A673 (cell line): ENCODE measurements around the gene GLI3. TPM values are rescaled to one million over a fixed set of nuclear protein-coding genes. Genes with fewer than 3 reads are reported as not detected.

Source experiments
- BruUV-seq: library from RNA; stranded (reverse); fragments of 400-500 nt; replicated peaks from 2 replicates; lab custom pipeline; 2021; lab: Mats Ljungman, UMichigan
- CTCF ChIA-PET: fragments of 300-600 bp; sonication (Branson Sonifier 250); formaldehyde crosslinking; loops from one replicate; lab custom pipeline; 2022; ENCODE audit warnings: antibody characterized with exemption; lab: Charles Lee
- POLR2A ChIA-PET: fragments of 300-600 bp; sonication (Branson Sonifier 250); formaldehyde crosslinking; loops from one replicate; lab custom pipeline; 2022; ENCODE audit warnings: antibody characterized with exemption; ENCODE audit not compliant: low non-redundant PET; lab: Charles Lee
- DNase-seq: peaks from one replicate; pipeline ENCODE4 v3.0.0-alpha.2; 2015; ENCODE audit warnings: low spot score
- H3K27ac ChIP-seq: fragments of 200-600 bp; sonication (generic); 2 replicates; pipeline ENCODE4 v1.5.1; 2016; ENCODE audit warnings: mixed run types, low read depth, mild to moderate bottlenecking, mixed read lengths, antibody characterized with exemption, low read length; ENCODE audit not compliant: poor library complexity, severe bottlenecking
- H3K27me3 ChIP-seq: fragments of 200-600 bp; sonication (generic); replicated peaks from 2 replicates; pipeline ENCODE4 v1.6.1; 2017; ENCODE audit warnings: mixed run types, low read depth, mild to moderate bottlenecking, mixed read lengths, antibody characterized with exemption, low read length; ENCODE audit not compliant: insufficient read depth, poor library complexity
- H3K36me3 ChIP-seq: fragments of 200-600 bp; sonication (generic); 2 replicates; pipeline ENCODE4 v1.6.1; 2016; ENCODE audit warnings: mixed run types, mild to moderate bottlenecking, mixed read lengths, antibody characterized with exemption, low read length; ENCODE audit not compliant: insufficient read depth, poor library complexity, severe bottlenecking
- H3K4me1 ChIP-seq: fragments of 200-600 bp; sonication (generic); 2 replicates; pipeline ENCODE4 v1.6.1; 2017; ENCODE audit warnings: mixed run types, mild to moderate bottlenecking, mixed read lengths, antibody characterized with exemption, low read length; ENCODE audit not compliant: insufficient read depth, poor library complexity, severe bottlenecking
- H3K4me3 ChIP-seq: fragments of 200-600 bp; sonication (generic); 2 replicates; pipeline ENCODE4 v1.5.1; 2016; ENCODE audit warnings: low read depth, mixed run types, mild to moderate bottlenecking, mixed read lengths, low read length; ENCODE audit not compliant: poor library complexity, severe bottlenecking
- H3K9me3 ChIP-seq: fragments of 200-600 bp; sonication (generic); 2 replicates; pipeline ENCODE4 v1.6.1; 2016; ENCODE audit warnings: mixed run types, low read depth, mild to moderate bottlenecking, mixed read lengths, antibody characterized with exemption, low read length; ENCODE audit not compliant: poor library complexity, severe bottlenecking
- EZH2 ChIP-seq: fragments of 200-600 bp; sonication (generic); IDR thresholded peaks from 2 replicates; pipeline ENCODE4 v1.6.1; 2017; ENCODE audit warnings: borderline replicate concordance, low read depth, mild to moderate bottlenecking, mixed read lengths, antibody characterized with exemption, low read length; ENCODE audit not compliant: poor library complexity, severe bottlenecking
- intact Hi-C: fragments of 100-400 bp; cut with micrococcal nuclease; formaldehyde crosslinking; loops from one replicate; pipeline ENCODE4 v1.10.0; 2022; ENCODE audit not compliant: unreplicated experiment
- total RNA-seq: library from RNA; stranded (reverse); gene quantifications from 2 replicates; pipeline ENCODE4 v1.2.3, GENCODE V29; 2021
- TF ChIP-seq, protein P1 (sequence below): fragments of 300-800, 200-600 bp; sonication (generic); conservative IDR thresholded peaks from 2 replicates; pipeline ENCODE4 v1.5.1; 2017; ENCODE audit warnings: low read depth, mild to moderate bottlenecking, antibody characterized with exemption, low read length, moderate library complexity, mixed read lengths

GLI3 gene
- total RNA-seq, 1 experiment from 2014 or later = 52.6 TPM

DNA sequence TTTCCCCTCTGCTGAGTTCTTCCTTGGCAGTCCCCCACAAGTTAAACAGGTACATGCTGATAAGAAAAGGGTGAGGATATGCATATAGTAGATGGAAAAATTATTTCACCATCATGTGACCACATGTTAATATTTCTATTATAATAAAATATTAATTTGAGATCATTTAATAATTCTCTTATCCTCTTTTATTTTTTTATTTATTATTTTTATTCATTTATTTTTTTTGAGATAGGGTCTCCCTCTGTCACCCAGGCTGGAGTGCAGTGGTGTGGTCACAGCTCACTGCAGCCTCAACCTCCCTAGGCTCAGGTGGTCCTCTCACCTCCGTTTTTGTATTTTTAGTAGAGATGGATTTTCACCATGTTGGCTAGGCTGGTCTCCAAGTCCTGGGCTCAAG lies 11.6 kb upstream of the GLI3 start:
- H3K4me1 ChIP-seq = peaks cover 7% of the 10 kb centered on the region
- H3K9me3 ChIP-seq = peaks cover 4% of the 10 kb centered on the region
- no peak overlapping the region for H3K27ac ChIP-seq
- DNase-seq = no peak
- H3K4me3 ChIP-seq = no peak overlapping the region
- POLR2A ChIA-PET = no interaction called here
- no peaks in the 10 kb centered on the region for H3K27me3 ChIP-seq
- CTCF ChIA-PET = no interaction called here
- no peaks in the 10 kb centered on the region for H3K36me3 ChIP-seq
- no TSS peak for BruUV-seq
- intact Hi-C loops = no loop called here
- TF ChIP-seq, protein P1, sequence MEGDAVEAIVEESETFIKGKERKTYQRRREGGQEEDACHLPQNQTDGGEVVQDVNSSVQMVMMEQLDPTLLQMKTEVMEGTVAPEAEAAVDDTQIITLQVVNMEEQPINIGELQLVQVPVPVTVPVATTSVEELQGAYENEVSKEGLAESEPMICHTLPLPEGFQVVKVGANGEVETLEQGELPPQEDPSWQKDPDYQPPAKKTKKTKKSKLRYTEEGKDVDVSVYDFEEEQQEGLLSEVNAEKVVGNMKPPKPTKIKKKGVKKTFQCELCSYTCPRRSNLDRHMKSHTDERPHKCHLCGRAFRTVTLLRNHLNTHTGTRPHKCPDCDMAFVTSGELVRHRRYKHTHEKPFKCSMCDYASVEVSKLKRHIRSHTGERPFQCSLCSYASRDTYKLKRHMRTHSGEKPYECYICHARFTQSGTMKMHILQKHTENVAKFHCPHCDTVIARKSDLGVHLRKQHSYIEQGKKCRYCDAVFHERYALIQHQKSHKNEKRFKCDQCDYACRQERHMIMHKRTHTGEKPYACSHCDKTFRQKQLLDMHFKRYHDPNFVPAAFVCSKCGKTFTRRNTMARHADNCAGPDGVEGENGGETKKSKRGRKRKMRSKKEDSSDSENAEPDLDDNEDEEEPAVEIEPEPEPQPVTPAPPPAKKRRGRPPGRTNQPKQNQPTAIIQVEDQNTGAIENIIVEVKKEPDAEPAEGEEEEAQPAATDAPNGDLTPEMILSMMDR = no peak
- no peak for TF ChIP-seq EZH2

DNA sequence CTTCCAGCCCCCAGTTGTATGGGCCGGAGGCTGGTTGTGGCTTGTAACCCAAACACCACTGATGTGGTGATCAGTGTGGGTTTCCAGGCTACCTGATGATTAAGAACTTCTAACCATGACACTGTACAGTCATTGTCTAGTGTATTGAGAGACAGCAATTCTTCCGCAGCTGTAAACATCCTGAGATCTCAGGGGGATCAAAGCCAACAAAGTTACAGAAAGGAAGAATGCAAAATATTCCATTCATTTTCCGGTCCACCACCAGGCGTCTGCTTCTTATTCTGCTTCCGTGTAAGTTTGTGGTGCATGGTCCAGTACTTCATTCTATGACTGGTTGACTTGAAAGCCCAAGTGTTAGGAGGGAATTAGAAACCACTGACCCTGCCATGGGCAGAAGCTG lies 10.3 kb upstream of the GLI3 start:
- POLR2A ChIA-PET = no interaction called here
- H3K27ac ChIP-seq = no peak overlapping the region
- no TSS peak for BruUV-seq
- no peaks in the 10 kb centered on the region for H3K36me3 ChIP-seq
- H3K9me3 ChIP-seq = peaks cover 4% of the 10 kb centered on the region
- DNase-seq = peak; percentile 44
- intact Hi-C loops = no loop called here
- H3K27me3 ChIP-seq = no peaks in the 10 kb centered on the region
- H3K4me1 ChIP-seq = peaks cover 7% of the 10 kb centered on the region
- no peak overlapping the region for H3K4me3 ChIP-seq
- TF ChIP-seq EZH2 = no peak
- CTCF ChIA-PET = no interaction called here

DNA sequence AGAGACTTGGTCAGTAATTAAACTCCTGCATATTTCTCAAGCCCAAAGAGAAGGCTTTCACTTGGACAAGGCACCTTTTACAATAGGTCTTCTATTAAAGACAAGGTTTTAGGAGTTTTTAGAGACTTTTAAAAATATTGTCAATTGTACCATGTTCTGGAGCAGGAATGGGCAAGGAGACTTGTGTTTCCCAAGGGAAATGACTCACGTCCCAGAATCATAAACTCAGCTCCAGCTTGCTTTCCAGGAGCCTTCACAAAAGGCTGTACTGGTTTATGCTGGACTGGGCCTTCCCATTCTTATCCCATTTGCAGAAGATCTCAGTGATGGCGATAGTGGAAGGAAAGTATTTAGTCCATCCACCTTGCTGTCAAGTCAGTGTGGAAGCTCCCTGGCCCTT lies 7.8 kb upstream of the GLI3 start:
- Histone ChIP-seq H3K27me3 (no peaks in the 10 kb centered on the region), H3K27ac (no peak overlapping the region), H3K36me3 (no peaks in the 10 kb centered on the region), H3K4me1 (peaks cover 11% of the 10 kb centered on the region), H3K4me3 (no peak overlapping the region), H3K9me3 (no peaks in the 10 kb centered on the region)
- peak; percentile 69 for DNase-seq
- no peak for TF ChIP-seq EZH2
- TF ChIP-seq, protein P1 = no peak
- ChIA-PET POLR2A (no interaction called here), CTCF (no interaction called here)
- intact Hi-C loops = no loop called here
- BruUV-seq = no TSS peak

DNA sequence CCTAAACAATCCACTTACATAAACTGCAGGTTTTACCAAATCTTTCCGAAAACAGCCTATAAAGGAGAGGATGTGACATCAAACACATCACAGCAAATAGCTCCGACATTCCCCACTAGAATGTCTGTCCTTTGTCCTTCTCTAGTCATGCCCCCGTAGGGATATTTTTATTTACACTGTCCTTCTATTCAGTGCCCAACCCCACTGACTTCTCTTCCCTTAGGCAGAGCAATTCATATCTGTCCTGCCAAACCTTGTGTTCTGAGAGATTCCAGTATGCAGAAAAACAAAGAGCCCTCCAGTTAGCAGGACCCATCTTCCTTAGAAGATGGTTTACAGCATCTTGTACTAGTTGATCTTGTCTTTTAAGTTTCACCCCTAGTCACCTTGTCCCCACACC lies 5.4 kb upstream of the GLI3 start:
- Histone ChIP-seq H3K4me3 (no peak overlapping the region), H3K27ac (no peak overlapping the region), H3K36me3 (no peaks in the 10 kb centered on the region), H3K27me3 (no peaks in the 10 kb centered on the region), H3K9me3 (no peaks in the 10 kb centered on the region), H3K4me1 (peaks cover 28% of the 10 kb centered on the region)
- BruUV-seq = no TSS peak
- DNase-seq = no peak
- CTCF ChIA-PET = no interaction called here
- no peak for TF ChIP-seq EZH2
- TF ChIP-seq, protein P1 = no peak
- POLR2A ChIA-PET = no interaction called here
- intact Hi-C loops = no loop called here
